Activated CD4-positive, alpha-beta T cell treated with anti-CD3 and anti-CD28 coated beads, Interleukin-2, amount 10 ng/mL, durations not matched to agents 7 days and 5 days (primary cell): ENCODE data around the gene NLRP13. TPM values are rescaled to one million over a fixed set of nuclear protein-coding genes. Genes with fewer than 3 reads are reported as not detected.
"Not testable (repeated sequence)": the region's sequence is repeated elsewhere in the genome, so short reads cannot be mapped to it uniquely, and the experiment has no call there.

Experiments used
- CTCF ChIA-PET: fragments of 350-600 bp; sonication (Branson Sonifier 250); formaldehyde crosslinking; loops from one replicate; lab custom pipeline; 2021; ENCODE audit warnings: antibody characterized with exemption; lab: Charles Lee
- POLR2A ChIA-PET: fragments of 350-600 bp; sonication (Branson Sonifier 250); formaldehyde crosslinking; loops from one replicate; lab custom pipeline; 2021; ENCODE audit warnings: antibody characterized with exemption; lab: Charles Lee
- DNase-seq: peaks from one replicate; pipeline ENCODE4 v3.0.0-alpha.2; 2020
- H3K27ac Mint-ChIP-seq: one replicate; pipeline ENCODE4 v1.8.0; 2021; ENCODE audit warnings: mild to moderate bottlenecking, moderate library complexity, mixed read lengths
- H3K27me3 Mint-ChIP-seq: one replicate; pipeline ENCODE4 v1.8.0; 2021; ENCODE audit warnings: mixed read lengths
- H3K36me3 Mint-ChIP-seq: one replicate; pipeline ENCODE4 v1.8.0; 2021; ENCODE audit warnings: low read depth, mixed read lengths
- H3K4me1 Mint-ChIP-seq: one replicate; pipeline ENCODE4 v1.8.0; 2021; ENCODE audit warnings: mixed read lengths
- H3K4me3 Mint-ChIP-seq: one replicate; pipeline ENCODE4 v1.8.0; 2021; ENCODE audit warnings: mild to moderate bottlenecking, moderate library complexity, mixed read lengths
- H3K9me3 Mint-ChIP-seq: one replicate; pipeline ENCODE4 v1.8.0; 2021; ENCODE audit warnings: mixed read lengths
- total RNA-seq, 2 experiments: library from RNA; stranded (reverse); gene quantifications; one replicate each; pipeline ENCODE4 v1.2.3, GENCODE V29; 2021

The NLRP13 gene
- total RNA-seq, result not detected

DNA sequence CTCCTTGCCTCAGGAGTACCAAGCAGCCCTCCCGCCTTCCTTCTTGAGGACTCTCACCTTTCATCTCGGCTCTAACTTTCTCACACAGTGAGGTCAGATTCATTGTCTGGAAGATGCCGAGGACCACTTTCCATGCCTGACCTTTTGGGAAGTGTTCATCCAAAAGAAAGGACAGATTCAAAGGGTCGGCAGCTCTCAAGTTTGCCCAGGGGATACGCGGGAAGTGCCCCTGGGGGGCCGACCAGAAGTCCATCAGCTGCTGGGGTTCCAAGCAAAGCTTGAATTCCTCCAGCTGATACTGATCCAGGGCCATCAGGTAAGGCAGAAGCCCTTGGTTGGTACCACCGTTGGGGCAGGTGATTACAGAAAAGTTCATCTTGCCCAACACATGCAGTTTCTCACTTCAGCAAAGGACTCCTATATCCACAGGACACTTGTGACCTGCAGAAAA, at the start of gene NLRP13:
NLRP13 (minus strand) TSS at position 401 of the 451 bp plus-strand sequence; CDS start at position 376, 25 bp downstream.
- H3K27ac Mint-ChIP-seq, result no peak within 1 kb of the TSS
- H3K36me3 Mint-ChIP-seq, result no peaks in the 10 kb centered on the region
- H3K9me3 Mint-ChIP-seq, result peaks cover 32% of the 10 kb centered on the region
- H3K27me3 Mint-ChIP-seq, result no peaks in the 10 kb centered on the region
- H3K4me3 Mint-ChIP-seq, result no peak within 1 kb of the TSS
- H3K4me1 Mint-ChIP-seq, result no peaks in the 10 kb centered on the region
- no peak for DNase-seq
- CTCF ChIA-PET, result no interaction called here
- POLR2A ChIA-PET, result no interaction called here

DNA sequence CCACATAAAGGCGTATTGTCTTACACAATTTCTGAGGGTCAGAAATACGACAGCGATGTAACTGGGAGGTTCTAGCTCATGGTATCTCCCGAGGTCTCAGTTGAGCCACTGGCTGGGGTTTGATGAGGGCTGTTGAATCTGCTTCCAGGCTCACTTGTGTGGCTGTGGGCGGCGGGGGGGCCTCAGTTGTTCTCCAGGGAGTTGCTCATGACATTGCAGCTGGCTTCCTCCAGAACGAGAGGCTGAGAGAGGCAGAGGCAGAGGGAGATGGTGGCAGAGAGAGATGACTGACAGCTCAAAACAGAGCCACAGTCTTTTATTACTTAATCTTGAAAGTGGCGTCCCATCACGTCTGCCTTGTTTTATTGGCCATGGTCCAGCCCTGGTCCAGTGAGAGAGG, 48.3 kb upstream of the NLRP13 start:
- CTCF ChIA-PET, result no interaction called here
- H3K9me3 Mint-ChIP-seq, result peaks cover 19% of the 10 kb centered on the region
- no peak overlapping the region for H3K4me3 Mint-ChIP-seq
- POLR2A ChIA-PET, result no interaction called here
- H3K27me3 Mint-ChIP-seq, result no peaks in the 10 kb centered on the region
- no peak overlapping the region for H3K27ac Mint-ChIP-seq
- no peaks in the 10 kb centered on the region for H3K4me1 Mint-ChIP-seq
- no peak for DNase-seq
- no peaks in the 10 kb centered on the region for H3K36me3 Mint-ChIP-seq

DNA sequence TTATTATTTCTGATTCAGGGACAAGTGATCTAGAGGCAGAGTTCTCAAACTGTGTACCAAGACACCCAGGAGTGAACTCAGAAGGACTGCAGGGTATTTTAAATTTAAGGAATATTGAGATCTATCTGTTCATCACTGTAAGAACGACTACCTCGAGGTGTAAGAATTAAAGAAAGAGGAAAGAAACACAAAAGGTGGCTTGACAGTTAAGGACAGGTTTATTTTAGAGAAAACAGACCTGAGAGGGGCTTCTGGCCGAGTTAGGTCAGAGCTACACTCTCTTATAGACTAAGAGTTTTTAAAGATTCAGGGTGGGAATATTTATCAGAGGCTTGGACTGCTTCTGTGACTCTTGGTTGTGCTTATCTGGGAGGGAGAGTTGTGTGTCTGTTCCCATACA, 41.8 kb upstream of the NLRP13 start:
- POLR2A ChIA-PET, result no interaction called here
- H3K27ac Mint-ChIP-seq, result no peak overlapping the region
- no peaks in the 10 kb centered on the region for H3K36me3 Mint-ChIP-seq
- H3K4me3 Mint-ChIP-seq, result no peak overlapping the region
- no peaks in the 10 kb centered on the region for H3K27me3 Mint-ChIP-seq
- H3K9me3 Mint-ChIP-seq, result peaks cover 40% of the 10 kb centered on the region
- no peak for DNase-seq
- CTCF ChIA-PET, result no interaction called here
- H3K4me1 Mint-ChIP-seq, result no peaks in the 10 kb centered on the region

DNA sequence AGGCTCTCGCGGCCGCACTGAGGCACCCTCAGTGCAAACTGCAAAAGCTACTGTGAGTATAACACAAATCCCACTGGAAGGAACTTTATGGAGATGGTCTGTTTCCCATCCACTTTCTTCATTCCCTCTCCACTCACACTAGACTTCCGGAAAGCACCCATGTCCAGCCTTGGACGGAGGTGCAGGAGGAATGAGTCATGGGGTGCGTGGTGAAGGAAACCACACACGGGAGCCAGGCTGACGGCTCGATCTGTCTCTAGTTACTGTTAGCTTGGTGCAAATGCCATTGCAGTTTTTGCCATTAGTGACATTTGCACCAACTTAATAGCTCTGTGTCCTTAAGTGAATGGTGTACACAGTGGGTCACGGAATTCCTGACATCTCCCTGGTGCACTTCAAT, 30.1 kb upstream of the NLRP13 start:
- Mint-ChIP-seq H3K4me3 (no peak overlapping the region), H3K4me1 (no peaks in the 10 kb centered on the region), H3K9me3 (peaks cover 12% of the 10 kb centered on the region), H3K27ac (no peak overlapping the region), H3K27me3 (no peaks in the 10 kb centered on the region), H3K36me3 (no peaks in the 10 kb centered on the region)
- no peak for DNase-seq
- CTCF ChIA-PET, result no interaction called here
- POLR2A ChIA-PET, result no interaction called here

- Mint-ChIP-seq H3K27ac (no peak overlapping the region), H3K36me3 (no peaks in the 10 kb centered on the region), H3K4me3 (no peak overlapping the region), H3K27me3 (no peaks in the 10 kb centered on the region), H3K4me1 (no peaks in the 10 kb centered on the region), H3K9me3 (peaks cover 13% of the 10 kb centered on the region)
- ChIA-PET POLR2A (no interaction called here), CTCF (no interaction called here)
- DNase-seq, result no peak
These were observed 28.0 kb upstream of the NLRP13 start for GRCh38 chr19:55959996-55960675.

GRCh38 chr19:55958356-55958755, 26.2 kb upstream of the NLRP13 start:
- Mint-ChIP-seq H3K4me1 (no peaks in the 10 kb centered on the region), H3K9me3 (peaks cover 20% of the 10 kb centered on the region), H3K4me3 (no peak overlapping the region), H3K27me3 (no peaks in the 10 kb centered on the region), H3K27ac (no peak overlapping the region), H3K36me3 (no peaks in the 10 kb centered on the region)
- ChIA-PET CTCF (no interaction called here), POLR2A (no interaction called here)
- no peak for DNase-seq

- H3K27me3 Mint-ChIP-seq, result no peaks in the 10 kb centered on the region
- H3K4me3 Mint-ChIP-seq, result no peak overlapping the region
- no peak overlapping the region for H3K27ac Mint-ChIP-seq
- no peaks in the 10 kb centered on the region for H3K36me3 Mint-ChIP-seq
- H3K4me1 Mint-ChIP-seq, result no peaks in the 10 kb centered on the region
- H3K9me3 Mint-ChIP-seq, result peaks cover 24% of the 10 kb centered on the region
- POLR2A ChIA-PET, result no interaction called here
- CTCF ChIA-PET, result no interaction called here
- no peak for DNase-seq
These were observed 24.3 kb upstream of the NLRP13 start for GRCh38 chr19:55956431-55956830.

- H3K27me3 Mint-ChIP-seq, CTCF ChIA-PET, H3K4me1 Mint-ChIP-seq, H3K36me3 Mint-ChIP-seq, DNase-seq, H3K27ac Mint-ChIP-seq, POLR2A ChIA-PET, H3K4me3 Mint-ChIP-seq: not testable (repeated sequence)
- H3K9me3 Mint-ChIP-seq, result peaks cover 27% of the 10 kb centered on the region
These were observed 18.4 kb upstream of the NLRP13 start for GRCh38 chr19:55950566-55950965.

DNA sequence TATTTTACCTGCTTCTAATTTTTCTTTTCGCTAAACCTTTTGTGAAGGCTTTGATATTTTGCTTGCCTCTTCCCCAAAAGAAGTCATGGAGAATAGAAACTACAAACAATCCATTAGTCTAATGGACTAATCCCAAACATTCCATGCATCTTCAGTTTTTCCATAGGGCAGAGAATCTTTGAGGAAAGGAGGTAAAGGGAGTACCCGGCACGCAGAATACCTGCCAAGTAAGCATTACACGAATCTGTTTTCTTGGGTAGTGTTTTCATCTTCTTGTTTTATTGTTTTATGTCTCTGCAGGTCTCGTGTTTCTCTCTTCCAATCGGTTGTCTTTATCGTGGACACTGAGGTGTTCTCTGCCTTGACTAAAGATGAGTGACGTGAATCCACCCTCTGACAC, 15.4 kb upstream of the NLRP13 start, which contains the start of gene NLRP8:
NLRP8 (plus strand) TSS at position 301 of the 400 bp plus-strand sequence.
- H3K27me3 Mint-ChIP-seq, result no peaks in the 10 kb centered on the region
- ChIA-PET CTCF (interaction anchor here (0.9 kb wide), 1 partner anchor 407 kb away, joined by 3 read pairs; no protein-coding TSS in a partner anchor), POLR2A (no interaction called here)
- no peak within 1 kb of the TSS for H3K27ac Mint-ChIP-seq
- no peaks in the 10 kb centered on the region for H3K36me3 Mint-ChIP-seq
- DNase-seq, result no peak
- no peaks in the 10 kb centered on the region for H3K4me1 Mint-ChIP-seq
- H3K9me3 Mint-ChIP-seq, result peaks cover 25% of the 10 kb centered on the region
- H3K4me3 Mint-ChIP-seq, result no peak within 1 kb of the TSS

DNA sequence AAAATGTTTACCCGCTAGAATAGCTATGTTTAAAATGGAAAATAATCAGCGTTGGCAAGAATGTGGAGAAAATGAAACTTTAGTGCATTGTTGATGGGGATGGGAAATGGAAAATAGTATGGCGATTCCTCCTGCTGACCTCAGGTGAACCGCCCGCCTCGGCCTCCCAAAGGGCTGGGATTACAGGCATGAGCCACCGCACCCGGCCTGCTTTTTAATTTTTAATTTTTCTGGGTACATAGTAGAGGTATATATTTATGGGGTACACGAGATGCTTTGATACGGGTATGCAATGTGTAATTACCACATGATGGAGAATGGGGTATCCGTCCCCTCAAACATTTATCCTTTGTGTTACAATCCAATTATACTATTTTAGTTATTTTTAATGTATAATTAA, 8.2 kb upstream of the NLRP13 start:
- DNase-seq, result no peak
- Mint-ChIP-seq H3K27ac (no peak overlapping the region), H3K4me1 (no peaks in the 10 kb centered on the region), H3K36me3 (no peaks in the 10 kb centered on the region), H3K9me3 (peaks cover 22% of the 10 kb centered on the region), H3K4me3 (no peak overlapping the region), H3K27me3 (no peaks in the 10 kb centered on the region)
- CTCF ChIA-PET, result no interaction called here
- POLR2A ChIA-PET, result no interaction called here

DNA sequence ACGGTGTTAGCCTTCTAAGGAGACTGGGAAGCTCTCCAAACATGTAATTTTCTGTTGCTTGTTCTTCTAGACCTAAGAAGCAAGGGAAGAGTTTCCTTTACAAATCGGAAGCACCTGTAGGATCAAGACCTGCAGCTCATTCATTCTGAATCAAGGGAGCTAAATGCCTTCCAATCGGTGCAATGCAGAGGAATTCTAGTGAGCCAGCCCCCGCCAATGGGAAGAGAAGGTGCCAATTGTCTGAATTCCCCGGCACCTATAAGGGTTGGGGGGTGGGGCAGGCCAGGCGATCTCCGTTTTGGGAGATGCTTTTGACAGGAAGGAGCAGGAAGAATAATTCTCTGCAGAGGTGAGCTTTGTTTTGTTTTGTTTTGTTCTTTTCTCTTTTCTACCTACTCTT, 7.1 kb upstream of the NLRP13 start:
- H3K9me3 Mint-ChIP-seq, result peaks cover 28% of the 10 kb centered on the region

GRCh38 chr19:55935206-55935605, 3.1 kb upstream of the NLRP13 start:
- ChIA-PET CTCF (no interaction called here), POLR2A (no interaction called here)
- no peak overlapping the region for H3K27ac Mint-ChIP-seq
- H3K4me3 Mint-ChIP-seq, result no peak overlapping the region
- H3K4me1 Mint-ChIP-seq, result no peaks in the 10 kb centered on the region
- no peaks in the 10 kb centered on the region for H3K27me3 Mint-ChIP-seq
- no peak for DNase-seq
- peaks cover 35% of the 10 kb centered on the region for H3K9me3 Mint-ChIP-seq
- no peaks in the 10 kb centered on the region for H3K36me3 Mint-ChIP-seq

More for the DNA sequence above, 7.1 kb upstream of the NLRP13 start:
- ChIA-PET POLR2A (interaction anchor here (0.6 kb wide), 1 partner anchor 100 kb away, joined by 3 read pairs; no protein-coding TSS in a partner anchor), CTCF (interaction anchor here (0.6 kb wide), 1 partner anchor 10 kb away, joined by 3 read pairs; no protein-coding TSS in a partner anchor)
- no peak for DNase-seq
- Mint-ChIP-seq H3K36me3 (no peaks in the 10 kb centered on the region), H3K27me3 (no peaks in the 10 kb centered on the region), H3K4me1 (no peaks in the 10 kb centered on the region), H3K27ac (no peak overlapping the region), H3K4me3 (no peak overlapping the region)

DNA sequence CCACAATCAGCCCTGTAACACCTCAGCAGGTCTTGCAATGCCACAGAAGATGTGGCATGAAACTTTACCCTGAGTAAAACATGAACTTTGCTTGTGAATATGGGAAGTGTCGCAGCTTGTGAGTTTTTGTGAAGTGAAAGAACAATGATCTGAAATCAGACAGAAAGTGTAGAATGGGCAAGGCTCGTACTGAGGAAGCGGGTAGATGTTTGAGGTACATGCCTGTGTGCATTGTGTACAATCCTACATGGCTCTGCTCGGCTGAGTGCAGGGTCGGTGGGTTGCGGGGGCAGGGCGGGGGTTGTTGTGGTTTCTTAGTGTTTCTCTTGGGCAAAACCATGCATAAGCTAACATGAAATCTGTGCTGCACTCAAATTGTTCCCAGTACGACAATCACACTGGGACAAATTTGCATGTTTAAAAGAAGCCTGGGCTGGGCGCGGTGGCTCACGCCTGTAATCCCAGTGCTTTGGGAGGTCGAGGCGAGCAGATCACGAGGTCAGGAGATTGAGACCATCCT, 1.1 kb downstream of the NLRP13 start:
- Mint-ChIP-seq H3K27ac (no peak overlapping the region), H3K4me1 (no peaks in the 10 kb centered on the region), H3K27me3 (no peaks in the 10 kb centered on the region), H3K4me3 (no peak overlapping the region), H3K36me3 (no peaks in the 10 kb centered on the region), H3K9me3 (peaks cover 34% of the 10 kb centered on the region)
- POLR2A ChIA-PET, result no interaction called here
- CTCF ChIA-PET, result no interaction called here
- DNase-seq, result no peak
